Measurements from ENCODE around the gene ATP8A2. TPM values are rescaled to one million over a fixed set of nuclear protein-coding genes. Genes with fewer than 3 reads are reported as not detected.

The ATP8A2 gene
- total and polyA plus RNA-seq, 4 donors: 0.01 to 0.08 (median 0.05) TPM; not detected in 1

- Histone ChIP-seq H3K4me1 (ENCODE audit: control insufficient read depth in 4 of 4, insufficient read depth in 4 of 4, low read length in 3 of 4) (no peaks in the 10 kb centered on the region), H3K4me3 (ENCODE audit: low read depth in 1 of 3, low read length in 3 of 3) (no peak overlapping the region), H3K27ac (ENCODE audit: low read depth in 1 of 2, low read length in 2 of 2) (no peak overlapping the region), H3K27me3 (ENCODE audit: control insufficient read depth in 4 of 4, insufficient read depth in 4 of 4, low read length in 3 of 4) (no peaks in the 10 kb centered on the region), H3K36me3 (ENCODE audit: control insufficient read depth in 4 of 4, insufficient read depth in 3 of 4, low read depth in 1 of 4, low read length in 3 of 4) (no peaks in the 10 kb centered on the region), H3K9me3 (ENCODE audit: control insufficient read depth in 4 of 4, low read length in 3 of 4) (no peaks in the 10 kb centered on the region), H3K9ac (ENCODE audit: low read depth in 1 of 2, low read length in 2 of 2) (no peak overlapping the region)
- no peak for DNase-seq (ENCODE audit: low spot score)
- TF ChIP-seq YY1 (IDR thresholded peaks at IDR 0.05) (no peak), NR2F2 (IDR thresholded peaks at IDR 0.05) (no peak)
- TF ChIP-seq, protein P1, sequence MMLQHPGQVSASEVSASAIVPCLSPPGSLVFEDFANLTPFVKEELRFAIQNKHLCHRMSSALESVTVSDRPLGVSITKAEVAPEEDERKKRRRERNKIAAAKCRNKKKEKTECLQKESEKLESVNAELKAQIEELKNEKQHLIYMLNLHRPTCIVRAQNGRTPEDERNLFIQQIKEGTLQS (IDR thresholded peaks at IDR 0.05): no peak
- WGBS: 84% methylated on average over 6 of the region's 6 CpGs
Measured at GRCh38 chr13:25429466-25429865, 57.7 kb downstream of the ATP8A2 start.

- Histone ChIP-seq H3K9me3 (ENCODE audit: control insufficient read depth in 4 of 4, low read length in 3 of 4) (no peaks in the 10 kb centered on the region), H3K4me3 (ENCODE audit: low read depth in 1 of 3, low read length in 3 of 3) (no peak overlapping the region), H3K27me3 (ENCODE audit: control insufficient read depth in 4 of 4, insufficient read depth in 4 of 4, low read length in 3 of 4) (no peaks in the 10 kb centered on the region), H3K36me3 (ENCODE audit: control insufficient read depth in 4 of 4, insufficient read depth in 3 of 4, low read depth in 1 of 4, low read length in 3 of 4) (no peaks in the 10 kb centered on the region), H3K27ac (ENCODE audit: low read depth in 1 of 2, low read length in 2 of 2) (no peak overlapping the region), H3K4me1 (ENCODE audit: control insufficient read depth in 4 of 4, insufficient read depth in 4 of 4, low read length in 3 of 4) (no peaks in the 10 kb centered on the region), H3K9ac (ENCODE audit: low read depth in 1 of 2, low read length in 2 of 2) (no peak overlapping the region)
- TF ChIP-seq YY1 (IDR thresholded peaks at IDR 0.05): no peak
- TF ChIP-seq GABPA (IDR thresholded peaks at IDR 0.05 in 1 of 2, conservative IDR thresholded peaks at IDR 0.05 in 1 of 2): no peak
- no peak for TF ChIP-seq RXRA (IDR thresholded peaks at IDR 0.05)
- no peak for TF ChIP-seq REST (IDR thresholded peaks at IDR 0.05)
- no peak for TF ChIP-seq ZBTB33 (IDR thresholded peaks at IDR 0.05)
- DNase-seq (ENCODE audit: low spot score): no peak
- 62% methylated on average over 2 of the region's 2 CpGs for WGBS
Measured at GRCh38 chr13:25432691-25433090, 60.9 kb downstream of the ATP8A2 start.

DNA sequence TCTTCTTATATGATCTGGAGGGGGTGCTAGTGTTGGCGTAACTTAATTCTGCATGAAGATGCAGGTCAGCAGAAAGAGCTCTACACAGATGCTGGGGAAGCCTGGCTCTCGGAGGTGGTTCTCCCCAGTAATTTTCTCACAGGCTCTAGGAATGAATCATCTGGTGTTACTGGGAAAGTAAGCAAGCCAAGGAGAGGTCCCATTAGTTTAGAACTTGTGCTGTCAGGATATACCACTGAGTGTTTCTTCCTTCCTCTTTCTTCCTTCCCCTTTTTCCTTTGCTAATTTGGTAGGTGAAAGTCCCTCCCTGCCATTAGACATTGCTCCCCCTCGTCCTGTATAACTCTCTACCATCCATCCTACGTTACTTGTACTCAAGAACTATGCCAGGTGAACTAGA, 68.3 kb downstream of the ATP8A2 start:
- TF ChIP-seq MAX (IDR thresholded peaks at IDR 0.05) (no peak), JUND (IDR thresholded peaks at IDR 0.05) (no peak), HNF4A (conservative IDR thresholded peaks at IDR 0.05) (no peak), NR2F2 (IDR thresholded peaks at IDR 0.05) (no peak), SP1 (IDR thresholded peaks at IDR 0.05) (no peak), HNF4G (IDR thresholded peaks at IDR 0.05) (no peak), ZBTB33 (IDR thresholded peaks at IDR 0.05) (no peak), FOXA2 (IDR thresholded peaks at IDR 0.05) (no peak), FOXA1 (IDR thresholded peaks at IDR 0.05) (no peak), REST (IDR thresholded peaks at IDR 0.05) (no peak), GABPA (IDR thresholded peaks at IDR 0.05 in 1 of 2, conservative IDR thresholded peaks at IDR 0.05 in 1 of 2) (no peak), RAD21 (IDR thresholded peaks at IDR 0.05) (no peak), TAF1 (conservative IDR thresholded peaks at IDR 0.05) (no peak)
- no peaks in the 10 kb centered on the region for H3K9me3 ChIP-seq (ENCODE audit: control insufficient read depth in 4 of 4, low read length in 3 of 4)
- no peak overlapping the region for H3K4me3 ChIP-seq (ENCODE audit: low read depth in 1 of 3, low read length in 3 of 3)
- no peak overlapping the region for H3K9ac ChIP-seq (ENCODE audit: low read depth in 1 of 2, low read length in 2 of 2)
- DNase-seq (ENCODE audit: low spot score): no peak
- WGBS: 59% methylated on average over 4 of the region's 4 CpGs
- H3K36me3 ChIP-seq (ENCODE audit: control insufficient read depth in 4 of 4, insufficient read depth in 3 of 4, low read depth in 1 of 4, low read length in 3 of 4): no peaks in the 10 kb centered on the region
- H3K27ac ChIP-seq (ENCODE audit: low read depth in 1 of 2, low read length in 2 of 2): no peak overlapping the region
- H3K27me3 ChIP-seq (ENCODE audit: control insufficient read depth in 4 of 4, insufficient read depth in 4 of 4, low read length in 3 of 4): peaks cover 0 to 6% (median 0%) of the 10 kb centered on the region in 4 donors
- H3K4me1 ChIP-seq (ENCODE audit: control insufficient read depth in 4 of 4, insufficient read depth in 4 of 4, low read length in 3 of 4): no peaks in the 10 kb centered on the region

All from liver (tissue), 9 donors.